Adrenal gland (tissue), 19 donors: Measurements from ENCODE around the gene CMTM8. TPM values are rescaled to one million over a fixed set of nuclear protein-coding genes. Genes with fewer than 3 reads are reported as not detected.
"Not testable (repeated sequence)": the region's sequence is repeated elsewhere in the genome, so short reads cannot be mapped to it uniquely, and the experiment has no call there.

Source experiments
- DNase-seq, 7 donors: peaks; one replicate each; pipeline ENCODE4 v3.0.0-alpha.2; 2019 to 2020
- H3K27ac ChIP-seq, 5 donors: fragments of 200-600 bp; sonication (generic) in 4 of 5; 1 replicate in 3 of 5; 2 replicates in 2 of 5; pipeline versions ENCODE4 v1.5.1 to v1.8.0; 2016 to 2020; ENCODE audit warnings: mild to moderate bottlenecking in 1 of 5
- H3K27me3 ChIP-seq: fragments of 200-600 bp; 2 replicates; pipeline ENCODE4 v1.8.0; 2021
- H3K36me3 ChIP-seq, 2 donors: fragments of 200-600 bp; replicated peaks in 1 of 2; 1 replicate in 1 of 2; 2 replicates in 1 of 2; pipeline versions ENCODE4 v1.5.1 to v1.8.0; 2018 to 2022
- H3K4me1 ChIP-seq, 2 donors: fragments of 200-600 bp; replicated peaks in 1 of 2; 1 replicate in 1 of 2; 2 replicates in 1 of 2; pipeline versions ENCODE4 v1.5.1 to v1.8.0; 2018 to 2021
- H3K4me3 ChIP-seq, 4 donors: fragments of 200-600 bp; sonication (generic) in 3 of 4; one replicate each; pipeline ENCODE4 v1.5.1; 2016 to 2018
- H3K9me3 ChIP-seq, 3 donors: fragments of 200-600 bp; sonication (generic) in 1 of 3; replicated peaks in 1 of 3; 1 replicate in 2 of 3; 2 replicates in 1 of 3; pipeline versions ENCODE4 v1.5.1 to v1.8.0; 2016 to 2021
- CTCF ChIP-seq, 6 experiments: fragments of 450-650 bp in 4 of 6; fragments of 200-600 bp in 2 of 6; sonication (generic) in 1 of 6; IDR thresholded peaks; 1 replicate in 5 of 6; 2 replicates in 1 of 6; pipeline versions ENCODE4 v1.5.1 to v1.8.0; 2016 to 2021; ENCODE audit warnings: antibody characterized with exemption in 6 of 6, mild to moderate bottlenecking in 2 of 6, moderate library complexity in 1 of 6
- POLR2A ChIP-seq, 2 donors: fragments of 450-650 bp; IDR thresholded peaks; one replicate each; pipeline ENCODE4 v1.6.1; 2017; ENCODE audit warnings: antibody characterized with exemption in 2 of 2, mild to moderate bottlenecking in 2 of 2, moderate library complexity in 1 of 2
- WGBS, 4 donors: extraction: QIAGEN DNeasy Blood & Tissue Kit in 2 of 4; methylation state at CpG; one replicate each; pipeline versions ENCODE4 v1.1.5 to v1.1.7; 2013 to 2017; 5-methylcytosine and 5-hydroxymethylcytosine counted together
- intact Hi-C, 2 donors: fragments of 100-400 bp; cut with DNase I; formaldehyde crosslinking; loops; one replicate each; pipeline versions ENCODE4 v1.14.1 to v1.15.0; 2022 to 2023
- long read RNA-seq, 10 donors: library from polyadenylated mRNA in 3 of 10; unstranded in 2 of 10; stranded (forward) in 1 of 10; transcript quantifications; one replicate each; pipeline ENCODE4 v2.0.0 and lab custom pipeline, GENCODE V29; 2021 to 2026
- polyA plus RNA-seq, 3 donors: library from polyadenylated mRNA; stranded (reverse); fragments of 200-250 nt in 2 of 3; fragments of 350-450 nt in 1 of 3; fragmentation: Illumina TruSeq in 1 of 3; extraction: RNeasy Lipid Tissue Mini Kit (QIAGEN cat#74804) in 1 of 3; gene quantifications; one replicate each; pipeline ENCODE4 v1.2.3, GENCODE V29; 2013 to 2014
- total RNA-seq, 9 donors: library from RNA; depleted of rRNA in 4 of 9; stranded (reverse); fragments of >200 nt in 4 of 9; fragments of 120-200 nt in 1 of 9; fragmentation: NEBNext Ultra II Directional in 1 of 9; extraction: Animal tissue kit (Norgen Biotek cat#: 25700) in 1 of 9; gene quantifications; one replicate each; pipeline versions ENCODE4 v1.1.0 to v1.2.4, GENCODE V29; 2013 to 2023
- donor health status: healthy with polysubstance abuse.
- donor health status: Bipolar disorder and iron deficiency.
- donor health status: DM: yes; HTN: yes; CAD: no.
- donor health status: DM: no; HTN: no; CAD: no.
- donor health status: DM: no; HTN: no; CAD: no.
- donor health status: DM: yes; HTN: yes; CAD: no.

Gene CMTM8
- total RNA-seq: 10 to 100 TPM in 7 of 9 donors, 1 to 10 TPM in 2; 8.2 to 24.1 (median 17.1) TPM
- 10 to 100 TPM in 2 of 3 donors, 1 to 10 TPM in 1; 3.3 to 16.6 (median 12.8) TPM for polyA plus RNA-seq
- long read RNA-seq, donor 1, transcript CMTM8-202 (3 exons, 996 nt): minor isoform, 6 of 142 reads
- long read RNA-seq, donor 1, transcript CMTM8-201 (4 exons, 1,174 nt): major isoform, 83 of 142 reads
- long read RNA-seq, donor 1, partial matches to known transcripts: 53 of 142 reads
- long read RNA-seq, donor 1, other reads (novel, unspliced or antisense): 0 of 142 reads
- long read RNA-seq, donor 2, transcript CMTM8-202 (3 exons, 996 nt): minor isoform, 5 of 169 reads
- long read RNA-seq, donor 2, transcript CMTM8-201 (4 exons, 1,174 nt): major isoform, 89 of 169 reads
- long read RNA-seq, donor 2, partial matches to known transcripts: 75 of 169 reads
- long read RNA-seq, donor 2, other reads (novel, unspliced or antisense): 0 of 169 reads
- long read RNA-seq, donor 3, transcript CMTM8-201 (4 exons, 1,174 nt): major isoform, 72 of 104 reads
- long read RNA-seq, donor 3, partial matches to known transcripts: 30 of 104 reads
- long read RNA-seq, donor 3, other reads (novel, unspliced or antisense): 0 of 104 reads
- long read RNA-seq, donor 4, partial matches to known transcripts: 1 of 3 reads
- long read RNA-seq, donor 4, other reads (novel, unspliced or antisense): 1 of 3 reads
- long read RNA-seq, donor 5, transcript CMTM8-201 (4 exons, 1,174 nt): major isoform, 34 of 41 reads
- long read RNA-seq, donor 5, partial matches to known transcripts: 0 of 41 reads
- long read RNA-seq, donor 5, other reads (novel, unspliced or antisense): 6 of 41 reads
- long read RNA-seq, donor 6: 0 reads
- long read RNA-seq, donor 7, transcript CMTM8-201 (4 exons, 1,174 nt): major isoform, 38 of 68 reads
- long read RNA-seq, donor 7, partial matches to known transcripts: 30 of 68 reads
- long read RNA-seq, donor 7, other reads (novel, unspliced or antisense): 0 of 68 reads
- long read RNA-seq, donor 8, transcript CMTM8-201 (4 exons, 1,174 nt): major isoform, 107 of 194 reads
- long read RNA-seq, donor 8, partial matches to known transcripts: 85 of 194 reads
- long read RNA-seq, donor 8, other reads (novel, unspliced or antisense): 0 of 194 reads
- long read RNA-seq, donor 9, transcript CMTM8-201 (4 exons, 1,174 nt): major isoform, 50 of 129 reads
- long read RNA-seq, donor 9, partial matches to known transcripts: 77 of 129 reads
- long read RNA-seq, donor 9, other reads (novel, unspliced or antisense): 0 of 129 reads
- long read RNA-seq, donor 10, transcript CMTM8-201 (4 exons, 1,174 nt): major isoform, 21 of 34 reads
- long read RNA-seq, donor 10, partial matches to known transcripts: 13 of 34 reads
- long read RNA-seq, donor 10, other reads (novel, unspliced or antisense): 0 of 34 reads

GRCh38 chr3:32238453-32239306 is at the start of gene CMTM8:
Gene CMTM8, plus strand, starts transcription at chr3:32238680. Its CDS starts 293 bp downstream, at chr3:32238973.
- TF ChIP-seq POLR2A (IDR thresholded peaks at IDR 0.05) (no peak), CTCF (IDR thresholded peaks at IDR 0.05) (no peak)
- no peaks in the 10 kb centered on the region for H3K27me3 ChIP-seq
- H3K9me3 ChIP-seq: no peaks in the 10 kb centered on the region
- H3K36me3 ChIP-seq: no peaks in the 10 kb centered on the region
- peak within 1 kb of the TSS in 3 of 5 donors; percentile 10 to 57 (median 17) for H3K27ac ChIP-seq
- peak in 6 of 7 donors; percentile 36 to 62 (median 48) for DNase-seq
- peaks cover 6 to 14% of the 10 kb centered on the region in 2 donors for H3K4me1 ChIP-seq
- WGBS, 4 donors: 0 to 1% (median 0%) methylated on average over 5 to 95 of the region's 96 CpGs; no CpG with 5 or more reads in 1 of the 4 donors
- H3K4me3 ChIP-seq: peak within 1 kb of the TSS; percentile 27 to 91 (median 80)
- intact Hi-C loops: no loop called here

- Histone ChIP-seq H3K4me3 (no peak overlapping the region), H3K27me3 (no peaks in the 10 kb centered on the region), H3K27ac (no peak overlapping the region), H3K9me3 (no peaks in the 10 kb centered on the region), H3K4me1 (no peaks in the 10 kb centered on the region), H3K36me3 (no peaks in the 10 kb centered on the region)
- no peak for DNase-seq
- intact Hi-C loops: loop anchor here in 1 of 2 donors (10.0 kb wide), 1 partner anchor 145 kb away; no protein-coding TSS in a partner anchor
- no peak for TF ChIP-seq POLR2A (IDR thresholded peaks at IDR 0.05)
- WGBS, 4 donors: 56 to 78% (median 76%) methylated on average over 3 of the region's 3 CpGs
Measured at GRCh38 chr3:32189693-32190092, 48.8 kb upstream of the CMTM8 start.

- H3K27ac ChIP-seq, H3K9me3 ChIP-seq, DNase-seq, H3K36me3 ChIP-seq, H3K27me3 ChIP-seq, H3K4me3 ChIP-seq, H3K4me1 ChIP-seq, intact Hi-C loops: not testable (repeated sequence)
- 82 to 90% (median 85%) methylated on average over 6 of the region's 6 CpGs for WGBS, 4 donors
Measured at GRCh38 chr3:32190556-32190955, 47.9 kb upstream of the CMTM8 start.

GRCh38 chr3:32193101-32193500 is 45.4 kb upstream of the CMTM8 start:
- Histone ChIP-seq H3K4me1 (no peaks in the 10 kb centered on the region), H3K36me3 (no peaks in the 10 kb centered on the region), H3K27ac (no peak overlapping the region), H3K9me3 (no peaks in the 10 kb centered on the region), H3K27me3 (no peaks in the 10 kb centered on the region), H3K4me3 (no peak overlapping the region)
- no peak for DNase-seq
- intact Hi-C loops: no loop called here
- TF ChIP-seq POLR2A (IDR thresholded peaks at IDR 0.05): no peak
- TF ChIP-seq CTCF (IDR thresholded peaks at IDR 0.05): no peak
